Measurements from ENCODE around the gene AGXT2.
A peak's percentile ranks its signal among the peaks of the same experiment; 100 is the strongest.

The AGXT2 gene

DNA sequence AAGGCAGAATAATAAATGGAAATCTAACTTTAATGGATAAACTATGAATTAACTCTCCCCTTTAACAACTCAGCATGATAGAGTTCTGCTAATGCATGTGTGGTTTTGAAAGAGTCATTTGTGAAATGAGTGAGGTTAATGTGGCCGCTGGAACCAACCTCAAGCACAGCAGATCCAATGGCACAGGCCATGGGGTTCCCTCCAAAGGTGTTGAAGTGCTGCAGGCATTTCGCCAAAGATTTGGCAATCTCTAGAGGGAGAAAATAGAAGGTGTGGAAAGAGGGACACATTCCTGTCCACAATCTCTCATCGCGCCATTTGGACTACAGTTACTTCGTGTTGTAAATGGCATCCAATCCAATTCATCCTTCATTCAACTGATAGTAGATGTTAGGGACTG lies 35.0 kb downstream of the AGXT2 start:
- WGBS = 92% methylated on average over 2 of the region's 5 CpGs
- Histone ChIP-seq H3K36me3 (ENCODE audit: control insufficient read depth in 1 of 2, insufficient read depth in 2 of 2, low read depth in 1 of 2, low read length in 2 of 2) (no peaks in the 10 kb centered on the region), H2BK5ac (ENCODE audit: low read depth, low read length, poor library complexity, severe bottlenecking) (no peak overlapping the region), H3K4me3 (ENCODE audit: insufficient read depth in 1 of 2, low read depth in 1 of 2, low read length in 2 of 2) (no peak overlapping the region), H3K14ac (ENCODE audit: low read length in 2 of 2) (no peak overlapping the region), H3K9me3 (ENCODE audit: control insufficient read depth, low read length) (no peaks in the 10 kb centered on the region), H3K23ac (ENCODE audit: low read length in 2 of 2) (no peak overlapping the region), H4K8ac (ENCODE audit: low read length) (no peak overlapping the region), H2AFZ (ENCODE audit: low read depth, low read length) (no peak overlapping the region), H2BK12ac (ENCODE audit: low read length in 2 of 2) (no peak overlapping the region), H3K4me1 (ENCODE audit: control insufficient read depth, insufficient read depth, low read depth, low read length) (no peaks in the 10 kb centered on the region), H3K27ac (ENCODE audit: low read length, poor library complexity, severe bottlenecking) (no peak overlapping the region), H2BK15ac (ENCODE audit: low read depth, poor library complexity, severe bottlenecking) (no peak overlapping the region), H4K91ac (ENCODE audit: low read length) (no peak overlapping the region), H3K18ac (ENCODE audit: low read depth in 1 of 2, low read length in 2 of 2) (no peak overlapping the region), H3K4me2 (ENCODE audit: low read length, poor library complexity, severe bottlenecking) (no peak overlapping the region), H3K79me1 (replicated peaks; ENCODE audit: low read length, poor library complexity, severe bottlenecking) (no peaks in the 10 kb centered on the region), H3K9ac (ENCODE audit: low read length) (no peak overlapping the region), H3K27me3 (ENCODE audit: control insufficient read depth in 1 of 2, insufficient read depth in 1 of 2, low read length in 2 of 2) (peaks cover 2 to 3% of the 10 kb centered on the region in 2 experiments), H3K4ac (ENCODE audit: low read depth in 1 of 2, low read length in 2 of 2) (no peak overlapping the region), H2AK5ac (ENCODE audit: low read length, severe bottlenecking) (no peak overlapping the region), H2BK120ac (ENCODE audit: low read depth, low read length) (no peak overlapping the region)
- DNase-seq = no peak

- H2BK12ac ChIP-seq (ENCODE audit: low read length in 2 of 2) = no peak overlapping the region
- no peak overlapping the region for H3K14ac ChIP-seq (ENCODE audit: low read length in 2 of 2)
- no peaks in the 10 kb centered on the region for H3K79me1 ChIP-seq (replicated peaks; ENCODE audit: low read length, poor library complexity, severe bottlenecking)
- H2BK120ac ChIP-seq (ENCODE audit: low read depth, low read length) = no peak overlapping the region
- H3K4ac ChIP-seq (ENCODE audit: low read depth in 1 of 2, low read length in 2 of 2) = no peak overlapping the region
- H3K4me1 ChIP-seq (ENCODE audit: control insufficient read depth, insufficient read depth, low read depth, low read length) = no peaks in the 10 kb centered on the region
- no peak overlapping the region for H3K18ac ChIP-seq (ENCODE audit: low read depth in 1 of 2, low read length in 2 of 2)
- no peaks in the 10 kb centered on the region for H3K9me3 ChIP-seq (ENCODE audit: control insufficient read depth, low read length)
- H3K36me3 ChIP-seq (ENCODE audit: control insufficient read depth in 1 of 2, insufficient read depth in 2 of 2, low read depth in 1 of 2, low read length in 2 of 2) = no peaks in the 10 kb centered on the region
- no peak overlapping the region for H3K4me2 ChIP-seq (ENCODE audit: low read length, poor library complexity, severe bottlenecking)
- H2BK15ac ChIP-seq (ENCODE audit: low read depth, poor library complexity, severe bottlenecking) = no peak overlapping the region
- no peak overlapping the region for H3K27ac ChIP-seq (ENCODE audit: low read length, poor library complexity, severe bottlenecking)
- H2AK5ac ChIP-seq (ENCODE audit: low read length, severe bottlenecking) = no peak overlapping the region
- no peak overlapping the region for H4K8ac ChIP-seq (ENCODE audit: low read length)
- no peak overlapping the region for H3K9ac ChIP-seq (ENCODE audit: low read length)
- WGBS = no CpG with 5 or more reads among the region's 3 CpGs
- H3K27me3 ChIP-seq (ENCODE audit: control insufficient read depth in 1 of 2, insufficient read depth in 1 of 2, low read length in 2 of 2) = peaks cover 3 to 6% of the 10 kb centered on the region in 2 experiments
- H4K91ac ChIP-seq (ENCODE audit: low read length) = no peak overlapping the region
- H3K4me3 ChIP-seq (ENCODE audit: insufficient read depth in 1 of 2, low read depth in 1 of 2, low read length in 2 of 2) = no peak overlapping the region
- H3K23ac ChIP-seq (ENCODE audit: low read length in 2 of 2) = no peak overlapping the region
- no peak overlapping the region for H2AFZ ChIP-seq (ENCODE audit: low read depth, low read length)
- no peak for DNase-seq
- no peak overlapping the region for H2BK5ac ChIP-seq (ENCODE audit: low read depth, low read length, poor library complexity, severe bottlenecking)
Measured at GRCh38 chr5:35012365-35012764, 35.4 kb downstream of the AGXT2 start.

GRCh38 chr5:35010676-35011075 lies 37.1 kb downstream of the AGXT2 start:
- H3K79me1 ChIP-seq (replicated peaks; ENCODE audit: low read length, poor library complexity, severe bottlenecking) = no peaks in the 10 kb centered on the region
- no peak overlapping the region for H3K14ac ChIP-seq (ENCODE audit: low read length in 2 of 2)
- H2BK120ac ChIP-seq (ENCODE audit: low read depth, low read length) = no peak overlapping the region
- no peak overlapping the region for H2AK5ac ChIP-seq (ENCODE audit: low read length, severe bottlenecking)
- H3K18ac ChIP-seq (ENCODE audit: low read depth in 1 of 2, low read length in 2 of 2) = no peak overlapping the region
- no peaks in the 10 kb centered on the region for H3K4me1 ChIP-seq (ENCODE audit: control insufficient read depth, insufficient read depth, low read depth, low read length)
- H4K91ac ChIP-seq (ENCODE audit: low read length) = no peak overlapping the region
- no peak for DNase-seq
- no peaks in the 10 kb centered on the region for H3K9me3 ChIP-seq (ENCODE audit: control insufficient read depth, low read length)
- no peak overlapping the region for H3K23ac ChIP-seq (ENCODE audit: low read length in 2 of 2)
- H4K8ac ChIP-seq (ENCODE audit: low read length) = no peak overlapping the region
- H2BK15ac ChIP-seq (ENCODE audit: low read depth, poor library complexity, severe bottlenecking) = no peak overlapping the region
- H2AFZ ChIP-seq (ENCODE audit: low read depth, low read length) = no peak overlapping the region
- H3K4me3 ChIP-seq (ENCODE audit: insufficient read depth in 1 of 2, low read depth in 1 of 2, low read length in 2 of 2) = no peak overlapping the region
- no peak overlapping the region for H2BK5ac ChIP-seq (ENCODE audit: low read depth, low read length, poor library complexity, severe bottlenecking)
- H3K4me2 ChIP-seq (ENCODE audit: low read length, poor library complexity, severe bottlenecking) = no peak overlapping the region
- H3K27ac ChIP-seq (ENCODE audit: low read length, poor library complexity, severe bottlenecking) = no peak overlapping the region
- no peaks in the 10 kb centered on the region for H3K36me3 ChIP-seq (ENCODE audit: control insufficient read depth in 1 of 2, insufficient read depth in 2 of 2, low read depth in 1 of 2, low read length in 2 of 2)
- no peak overlapping the region for H3K9ac ChIP-seq (ENCODE audit: low read length)
- no peak overlapping the region for H3K4ac ChIP-seq (ENCODE audit: low read depth in 1 of 2, low read length in 2 of 2)
- peaks cover 3 to 10% of the 10 kb centered on the region in 2 experiments for H3K27me3 ChIP-seq (ENCODE audit: control insufficient read depth in 1 of 2, insufficient read depth in 1 of 2, low read length in 2 of 2)
- no peak overlapping the region for H2BK12ac ChIP-seq (ENCODE audit: low read length in 2 of 2)

GRCh38 chr5:35009657-35010056 lies 38.1 kb downstream of the AGXT2 start:
- no peak overlapping the region for H3K23ac ChIP-seq (ENCODE audit: low read length in 2 of 2)
- H3K4me2 ChIP-seq (ENCODE audit: low read length, poor library complexity, severe bottlenecking) = no peak overlapping the region
- no peak overlapping the region for H2AK5ac ChIP-seq (ENCODE audit: low read length, severe bottlenecking)
- H2BK12ac ChIP-seq (ENCODE audit: low read length in 2 of 2) = no peak overlapping the region
- H3K9me3 ChIP-seq (ENCODE audit: control insufficient read depth, low read length) = no peaks in the 10 kb centered on the region
- peaks cover under 1 to 17% of the 10 kb centered on the region in 2 experiments for H3K27me3 ChIP-seq (ENCODE audit: control insufficient read depth in 1 of 2, insufficient read depth in 1 of 2, low read length in 2 of 2)
- H3K36me3 ChIP-seq (ENCODE audit: control insufficient read depth in 1 of 2, insufficient read depth in 2 of 2, low read depth in 1 of 2, low read length in 2 of 2) = no peaks in the 10 kb centered on the region
- H3K79me1 ChIP-seq (replicated peaks; ENCODE audit: low read length, poor library complexity, severe bottlenecking) = no peaks in the 10 kb centered on the region
- H3K27ac ChIP-seq (ENCODE audit: low read length, poor library complexity, severe bottlenecking) = no peak overlapping the region
- no peak overlapping the region for H4K8ac ChIP-seq (ENCODE audit: low read length)
- H3K9ac ChIP-seq (ENCODE audit: low read length) = peak overlapping the region; percentile 30
- 91% methylated on average over 3 of the region's 3 CpGs for WGBS
- H3K4ac ChIP-seq (ENCODE audit: low read depth in 1 of 2, low read length in 2 of 2) = no peak overlapping the region
- no peak overlapping the region for H2BK15ac ChIP-seq (ENCODE audit: low read depth, poor library complexity, severe bottlenecking)
- H3K18ac ChIP-seq (ENCODE audit: low read depth in 1 of 2, low read length in 2 of 2) = no peak overlapping the region
- peak; percentile 6 for DNase-seq
- no peak overlapping the region for H2AFZ ChIP-seq (ENCODE audit: low read depth, low read length)
- H2BK120ac ChIP-seq (ENCODE audit: low read depth, low read length) = no peak overlapping the region
- H3K4me3 ChIP-seq (ENCODE audit: insufficient read depth in 1 of 2, low read depth in 1 of 2, low read length in 2 of 2) = no peak overlapping the region
- no peaks in the 10 kb centered on the region for H3K4me1 ChIP-seq (ENCODE audit: control insufficient read depth, insufficient read depth, low read depth, low read length)
- H2BK5ac ChIP-seq (ENCODE audit: low read depth, low read length, poor library complexity, severe bottlenecking) = no peak overlapping the region
- no peak overlapping the region for H3K14ac ChIP-seq (ENCODE audit: low read length in 2 of 2)
- H4K91ac ChIP-seq (ENCODE audit: low read length) = no peak overlapping the region
